Muscle of leg (tissue), 11 donors: ENCODE results near the gene SUN2. TPM values are rescaled to one million over a fixed set of nuclear protein-coding genes. Genes with fewer than 3 reads are reported as not detected.

Experiments used
- DNase-seq: peaks from one replicate; pipeline ENCODE4 v3.0.0; 2013
- H3K27ac ChIP-seq: one replicate; pipeline ENCODE4 v1.5.1; 2013; ENCODE audit warnings: mild to moderate bottlenecking, low read length, control low read depth
- H3K27me3 ChIP-seq: one replicate; pipeline ENCODE4 v1.6.1; 2013; ENCODE audit warnings: low read length; ENCODE audit not compliant: control insufficient read depth, insufficient read depth
- H3K36me3 ChIP-seq: one replicate; pipeline ENCODE4 v1.6.1; 2013; ENCODE audit warnings: low read length; ENCODE audit not compliant: control insufficient read depth, insufficient read depth
- H3K4me1 ChIP-seq: one replicate; pipeline ENCODE4 v1.6.1; 2013; ENCODE audit warnings: low read length; ENCODE audit not compliant: control insufficient read depth, insufficient read depth
- H3K4me3 ChIP-seq: one replicate; pipeline ENCODE4 v1.5.1; 2013; ENCODE audit warnings: low read length, control low read depth
- H3K9me3 ChIP-seq: replicated peaks from 2 replicates; pipeline ENCODE4 v1.6.1; 2013; ENCODE audit warnings: low read depth, low read length; ENCODE audit not compliant: control insufficient read depth
- WGBS: methylation state at CpG from one replicate; pipeline ENCODE4 v1.1.5; 2013; ENCODE audit warnings: missing lambda C conversion rate; ENCODE audit not compliant: insufficient coverage; 5-methylcytosine and 5-hydroxymethylcytosine counted together
- polyA plus RNA-seq, 8 donors: library from polyadenylated mRNA; unstranded; fragments of 120-200 nt; gene quantifications; one replicate each; pipeline versions ENCODE4 v1.2.1 to v1.2.3, GENCODE V29; 2013; ENCODE audit warnings: inconsistent platforms in 1 of 8, low replicate concordance in 1 of 8; ENCODE audit not compliant: insufficient read length in 8 of 8, insufficient read depth in 1 of 8
- total RNA-seq: library from RNA; stranded (reverse); fragments of 120-200 nt; gene quantifications from one replicate; pipeline ENCODE4 v1.2.4, GENCODE V29; 2013

Gene SUN2
- total and polyA plus RNA-seq, 9 donors = 37.6 to 63.8 (median 56.1) TPM

- peak; percentile 49 for DNase-seq
- peak overlapping the region; percentile 88 for H3K27ac ChIP-seq
- peak overlapping the region; percentile 79 for H3K4me3 ChIP-seq
- no peaks in the 10 kb centered on the region for H3K27me3 ChIP-seq
- WGBS = no CpG with 5 or more reads among the region's 6 CpGs
- peaks cover 35% of the 10 kb centered on the region for H3K4me1 ChIP-seq
- H3K9me3 ChIP-seq = no peaks in the 10 kb centered on the region
- H3K36me3 ChIP-seq = peaks cover 33% of the 10 kb centered on the region
These were observed 56.0 kb downstream of the SUN2 start for GRCh38 chr22:38699784-38700183.

GRCh38 chr22:38699143-38699542 lies 56.7 kb downstream of the SUN2 start:
- no peaks in the 10 kb centered on the region for H3K9me3 ChIP-seq
- peaks cover 32% of the 10 kb centered on the region for H3K4me1 ChIP-seq
- no CpG with 5 or more reads among the region's 5 CpGs for WGBS
- no peak for DNase-seq
- peaks cover 38% of the 10 kb centered on the region for H3K36me3 ChIP-seq
- H3K4me3 ChIP-seq = peak overlapping the region; percentile 79
- no peaks in the 10 kb centered on the region for H3K27me3 ChIP-seq
- H3K27ac ChIP-seq = no peak overlapping the region

DNA sequence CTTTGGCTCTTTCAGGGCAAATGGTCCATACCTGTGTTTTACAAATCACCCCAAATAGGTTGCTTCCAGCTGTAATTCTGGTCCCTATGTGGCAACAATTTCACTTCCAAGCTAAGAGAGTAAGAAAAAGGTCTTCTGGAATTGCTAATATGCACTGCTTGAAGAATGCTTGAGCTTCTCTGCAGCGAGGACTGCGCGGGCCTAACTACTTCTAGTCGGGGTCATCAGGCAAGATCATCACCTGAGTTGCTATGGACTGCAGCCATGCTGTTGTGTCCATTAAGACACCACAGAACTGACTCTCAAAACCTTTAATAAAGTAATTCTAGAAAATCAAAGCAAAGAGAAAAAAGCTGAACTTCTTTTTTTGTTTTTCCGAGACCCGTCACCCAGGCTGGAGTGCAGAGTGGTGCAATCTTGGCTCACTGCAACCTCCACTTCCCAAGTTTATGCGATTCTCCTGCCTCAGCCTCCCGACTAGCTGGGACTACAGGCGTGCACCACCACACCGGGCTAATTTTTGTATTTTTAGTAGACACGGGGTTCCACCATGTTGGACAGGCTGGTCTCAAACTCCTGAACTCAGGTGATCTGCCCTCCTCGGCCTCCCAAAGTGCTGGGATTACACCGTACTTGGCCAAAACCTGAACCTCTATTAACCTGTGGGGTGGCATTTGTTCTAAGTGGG lies 57.2 kb downstream of the SUN2 start:
- Histone ChIP-seq H3K36me3 (peaks cover 43% of the 10 kb centered on the region), H3K4me1 (peaks cover 32% of the 10 kb centered on the region), H3K4me3 (no peak overlapping the region), H3K9me3 (no peaks in the 10 kb centered on the region), H3K27ac (no peak overlapping the region), H3K27me3 (no peaks in the 10 kb centered on the region)
- DNase-seq = no peak
- 88% methylated on average over 9 of the region's 13 CpGs for WGBS

- Histone ChIP-seq H3K27me3 (no peaks in the 10 kb centered on the region), H3K27ac (peak overlapping the region; percentile 69), H3K4me1 (peaks cover 32% of the 10 kb centered on the region), H3K4me3 (no peak overlapping the region), H3K9me3 (no peaks in the 10 kb centered on the region), H3K36me3 (peaks cover 45% of the 10 kb centered on the region)
- DNase-seq = no peak
- 78% methylated on average over 6 of the region's 8 CpGs for WGBS
These were observed 58.2 kb downstream of the SUN2 start for GRCh38 chr22:38697425-38698089.

DNA sequence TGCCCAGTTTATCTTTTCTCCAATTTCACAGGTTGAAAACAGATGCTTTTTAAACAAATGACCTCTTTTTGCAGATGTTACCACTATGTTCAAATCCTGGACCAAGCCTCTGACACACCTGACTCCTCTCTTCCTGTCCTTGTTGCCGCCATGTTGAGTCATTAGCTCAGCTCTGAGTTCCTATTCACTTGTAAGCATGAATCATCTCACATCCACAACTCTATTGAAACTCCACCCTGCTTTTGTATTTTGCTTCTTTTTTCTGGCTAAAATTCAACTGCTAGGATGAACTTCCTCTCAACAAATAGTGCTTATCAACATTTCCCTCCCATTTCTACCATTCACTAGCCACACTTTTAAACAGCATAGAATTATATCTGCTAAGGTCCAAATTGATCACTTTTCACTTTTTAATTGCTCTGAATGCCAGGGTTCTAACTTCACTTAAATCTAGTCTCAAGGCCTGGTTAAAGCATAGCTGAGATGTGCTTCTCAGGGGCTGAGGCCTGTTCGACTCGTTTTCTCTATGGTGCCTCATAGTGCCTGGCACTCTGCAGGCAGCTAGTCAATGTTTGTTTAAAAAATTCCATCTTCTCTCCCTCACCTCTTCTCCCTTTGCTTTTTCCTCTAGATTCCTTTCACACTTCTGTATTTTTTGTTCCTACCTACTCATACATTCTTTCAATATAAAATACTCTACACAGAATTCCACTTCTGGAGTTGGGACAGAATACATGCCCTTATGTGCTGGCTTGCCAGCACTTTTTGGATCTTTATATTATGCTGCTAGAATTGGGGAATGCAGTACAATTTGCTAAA lies 59.0 kb downstream of the SUN2 start:
- WGBS = 67% methylated on average over 3 of the region's 3 CpGs
- Histone ChIP-seq H3K4me3 (no peak overlapping the region), H3K36me3 (peaks cover 49% of the 10 kb centered on the region), H3K9me3 (no peaks in the 10 kb centered on the region), H3K4me1 (peaks cover 32% of the 10 kb centered on the region), H3K27ac (peak overlapping the region; percentile 69), H3K27me3 (no peaks in the 10 kb centered on the region)
- DNase-seq = no peak

GRCh38 chr22:38694940-38695339 lies 60.9 kb downstream of the SUN2 start:
- Histone ChIP-seq H3K27me3 (no peaks in the 10 kb centered on the region), H3K4me1 (peaks cover 27% of the 10 kb centered on the region), H3K4me3 (no peak overlapping the region), H3K36me3 (peaks cover 64% of the 10 kb centered on the region), H3K27ac (no peak overlapping the region), H3K9me3 (no peaks in the 10 kb centered on the region)
- WGBS = 100% methylated on average over 1 of the region's 3 CpGs
- no peak for DNase-seq

GRCh38 chr22:38694049-38694448 lies 61.7 kb downstream of the SUN2 start:
- WGBS = 80% methylated on average over 1 of the region's 2 CpGs
- H3K27me3 ChIP-seq = no peaks in the 10 kb centered on the region
- DNase-seq = no peak
- no peaks in the 10 kb centered on the region for H3K9me3 ChIP-seq
- peaks cover 68% of the 10 kb centered on the region for H3K36me3 ChIP-seq
- H3K4me3 ChIP-seq = no peak overlapping the region
- H3K4me1 ChIP-seq = peaks cover 18% of the 10 kb centered on the region
- H3K27ac ChIP-seq = no peak overlapping the region

DNA sequence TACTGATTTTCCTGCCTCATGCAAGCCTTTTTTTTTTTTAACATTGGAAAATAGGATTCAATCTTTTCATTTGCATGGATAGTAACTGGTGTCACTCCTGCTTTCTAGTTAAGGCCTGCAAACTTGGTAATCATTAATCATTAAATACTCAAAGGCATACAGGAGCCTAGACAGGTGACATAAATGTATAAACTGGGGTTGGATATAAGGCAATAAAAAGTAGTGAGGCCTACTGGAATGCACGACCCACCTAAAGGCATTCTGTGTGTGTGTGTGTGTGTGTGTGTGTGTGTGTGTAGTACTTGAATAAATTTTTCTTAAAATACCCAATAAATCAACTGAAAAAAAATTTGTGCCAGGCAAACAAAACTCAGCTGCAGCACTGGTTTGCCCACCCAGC lies 66.1 kb downstream of the SUN2 start:
- WGBS = no CpG with 5 or more reads among the region's 1 CpG
- Histone ChIP-seq H3K27ac (no peak overlapping the region), H3K36me3 (peaks cover 73% of the 10 kb centered on the region), H3K27me3 (no peaks in the 10 kb centered on the region), H3K9me3 (no peaks in the 10 kb centered on the region), H3K4me1 (no peaks in the 10 kb centered on the region), H3K4me3 (no peak overlapping the region)
- DNase-seq = no peak

DNA sequence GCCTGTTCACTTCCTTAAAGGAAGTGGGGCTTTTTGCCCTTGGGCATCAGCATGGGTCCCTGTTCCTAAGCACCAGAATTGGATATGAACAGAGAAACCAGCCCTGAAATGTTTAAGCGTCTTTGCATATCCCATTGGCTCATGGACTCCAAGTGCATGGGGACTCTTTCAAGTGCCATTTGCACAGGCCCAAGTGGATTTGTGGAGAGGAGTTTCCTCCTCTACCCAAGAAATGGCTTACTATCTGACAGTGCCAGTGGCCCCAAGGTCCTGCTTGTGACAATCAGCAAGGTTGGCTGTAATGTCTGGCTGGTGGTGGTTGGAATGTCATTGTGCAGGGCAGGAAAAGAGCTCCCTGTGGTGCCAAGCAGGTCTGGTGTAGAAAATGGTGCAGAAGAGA lies 70.0 kb downstream of the SUN2 start:
- Histone ChIP-seq H3K4me3 (no peak overlapping the region), H3K4me1 (peaks cover 12% of the 10 kb centered on the region), H3K9me3 (no peaks in the 10 kb centered on the region), H3K27ac (no peak overlapping the region), H3K36me3 (peaks cover 65% of the 10 kb centered on the region), H3K27me3 (no peaks in the 10 kb centered on the region)
- no CpG with 5 or more reads among the region's 1 CpG for WGBS
- no peak for DNase-seq

DNA sequence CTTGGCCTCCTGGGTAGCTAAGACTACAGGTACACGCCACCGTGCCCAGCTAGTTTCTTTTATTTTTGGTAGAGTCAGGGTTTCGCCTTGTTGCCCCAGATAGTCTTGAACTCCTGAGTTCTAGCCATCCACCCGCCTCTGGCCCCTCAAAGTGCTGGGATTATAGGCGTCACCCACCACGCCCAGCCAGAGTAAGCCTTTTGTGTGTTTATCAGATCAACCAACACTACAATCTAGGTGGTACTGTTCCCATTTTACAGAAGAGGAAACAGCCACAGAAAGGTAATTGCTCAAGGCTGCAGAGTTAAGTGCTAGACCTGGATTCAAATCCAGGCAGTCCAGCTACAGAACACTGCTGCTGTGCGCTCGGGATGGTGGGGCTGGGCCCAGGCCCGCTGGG lies 70.9 kb downstream of the SUN2 start:
- Histone ChIP-seq H3K27me3 (no peaks in the 10 kb centered on the region), H3K4me3 (no peak overlapping the region), H3K9me3 (no peaks in the 10 kb centered on the region), H3K36me3 (peaks cover 60% of the 10 kb centered on the region), H3K27ac (no peak overlapping the region), H3K4me1 (peaks cover 12% of the 10 kb centered on the region)
- DNase-seq = no peak
- 94% methylated on average over 6 of the region's 9 CpGs for WGBS
